Measurements from ENCODE around the gene SLC10A3. TPM values are rescaled to one million over a fixed set of nuclear protein-coding genes. Genes with fewer than 3 reads are reported as not detected.
A peak's percentile ranks its signal among the peaks of the same experiment; 100 is the strongest.

The SLC10A3 gene
- total and polyA plus RNA-seq, 2 of the 8 experiments (the other 6 are each of a cell fraction or from before 2014, with no cell fraction given) = 6.8 to 9.5 TPM

DNA sequence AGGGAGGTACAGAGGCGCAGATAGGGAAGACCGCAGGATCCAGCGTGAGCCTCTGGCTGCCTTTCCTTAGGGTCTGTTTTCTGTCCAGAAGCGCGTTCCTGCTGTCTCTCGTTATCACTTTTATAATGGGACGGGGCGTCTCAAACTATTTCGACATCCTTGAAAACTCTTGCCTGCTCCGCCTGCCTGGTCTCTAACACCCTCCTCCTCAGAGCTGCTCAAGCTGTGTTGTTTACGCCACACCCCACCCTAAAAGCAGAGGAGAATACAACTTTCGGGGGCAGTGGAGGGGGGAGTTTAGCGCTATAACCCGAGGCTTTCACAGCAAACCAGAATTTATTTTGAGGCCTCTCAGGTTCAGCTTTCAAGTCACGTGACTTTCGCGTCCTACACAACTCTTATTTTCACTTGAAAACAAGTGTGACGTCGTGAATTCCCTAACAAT, 26.2 kb upstream of the SLC10A3 start (continued):
- TF ChIP-seq, protein P1, sequence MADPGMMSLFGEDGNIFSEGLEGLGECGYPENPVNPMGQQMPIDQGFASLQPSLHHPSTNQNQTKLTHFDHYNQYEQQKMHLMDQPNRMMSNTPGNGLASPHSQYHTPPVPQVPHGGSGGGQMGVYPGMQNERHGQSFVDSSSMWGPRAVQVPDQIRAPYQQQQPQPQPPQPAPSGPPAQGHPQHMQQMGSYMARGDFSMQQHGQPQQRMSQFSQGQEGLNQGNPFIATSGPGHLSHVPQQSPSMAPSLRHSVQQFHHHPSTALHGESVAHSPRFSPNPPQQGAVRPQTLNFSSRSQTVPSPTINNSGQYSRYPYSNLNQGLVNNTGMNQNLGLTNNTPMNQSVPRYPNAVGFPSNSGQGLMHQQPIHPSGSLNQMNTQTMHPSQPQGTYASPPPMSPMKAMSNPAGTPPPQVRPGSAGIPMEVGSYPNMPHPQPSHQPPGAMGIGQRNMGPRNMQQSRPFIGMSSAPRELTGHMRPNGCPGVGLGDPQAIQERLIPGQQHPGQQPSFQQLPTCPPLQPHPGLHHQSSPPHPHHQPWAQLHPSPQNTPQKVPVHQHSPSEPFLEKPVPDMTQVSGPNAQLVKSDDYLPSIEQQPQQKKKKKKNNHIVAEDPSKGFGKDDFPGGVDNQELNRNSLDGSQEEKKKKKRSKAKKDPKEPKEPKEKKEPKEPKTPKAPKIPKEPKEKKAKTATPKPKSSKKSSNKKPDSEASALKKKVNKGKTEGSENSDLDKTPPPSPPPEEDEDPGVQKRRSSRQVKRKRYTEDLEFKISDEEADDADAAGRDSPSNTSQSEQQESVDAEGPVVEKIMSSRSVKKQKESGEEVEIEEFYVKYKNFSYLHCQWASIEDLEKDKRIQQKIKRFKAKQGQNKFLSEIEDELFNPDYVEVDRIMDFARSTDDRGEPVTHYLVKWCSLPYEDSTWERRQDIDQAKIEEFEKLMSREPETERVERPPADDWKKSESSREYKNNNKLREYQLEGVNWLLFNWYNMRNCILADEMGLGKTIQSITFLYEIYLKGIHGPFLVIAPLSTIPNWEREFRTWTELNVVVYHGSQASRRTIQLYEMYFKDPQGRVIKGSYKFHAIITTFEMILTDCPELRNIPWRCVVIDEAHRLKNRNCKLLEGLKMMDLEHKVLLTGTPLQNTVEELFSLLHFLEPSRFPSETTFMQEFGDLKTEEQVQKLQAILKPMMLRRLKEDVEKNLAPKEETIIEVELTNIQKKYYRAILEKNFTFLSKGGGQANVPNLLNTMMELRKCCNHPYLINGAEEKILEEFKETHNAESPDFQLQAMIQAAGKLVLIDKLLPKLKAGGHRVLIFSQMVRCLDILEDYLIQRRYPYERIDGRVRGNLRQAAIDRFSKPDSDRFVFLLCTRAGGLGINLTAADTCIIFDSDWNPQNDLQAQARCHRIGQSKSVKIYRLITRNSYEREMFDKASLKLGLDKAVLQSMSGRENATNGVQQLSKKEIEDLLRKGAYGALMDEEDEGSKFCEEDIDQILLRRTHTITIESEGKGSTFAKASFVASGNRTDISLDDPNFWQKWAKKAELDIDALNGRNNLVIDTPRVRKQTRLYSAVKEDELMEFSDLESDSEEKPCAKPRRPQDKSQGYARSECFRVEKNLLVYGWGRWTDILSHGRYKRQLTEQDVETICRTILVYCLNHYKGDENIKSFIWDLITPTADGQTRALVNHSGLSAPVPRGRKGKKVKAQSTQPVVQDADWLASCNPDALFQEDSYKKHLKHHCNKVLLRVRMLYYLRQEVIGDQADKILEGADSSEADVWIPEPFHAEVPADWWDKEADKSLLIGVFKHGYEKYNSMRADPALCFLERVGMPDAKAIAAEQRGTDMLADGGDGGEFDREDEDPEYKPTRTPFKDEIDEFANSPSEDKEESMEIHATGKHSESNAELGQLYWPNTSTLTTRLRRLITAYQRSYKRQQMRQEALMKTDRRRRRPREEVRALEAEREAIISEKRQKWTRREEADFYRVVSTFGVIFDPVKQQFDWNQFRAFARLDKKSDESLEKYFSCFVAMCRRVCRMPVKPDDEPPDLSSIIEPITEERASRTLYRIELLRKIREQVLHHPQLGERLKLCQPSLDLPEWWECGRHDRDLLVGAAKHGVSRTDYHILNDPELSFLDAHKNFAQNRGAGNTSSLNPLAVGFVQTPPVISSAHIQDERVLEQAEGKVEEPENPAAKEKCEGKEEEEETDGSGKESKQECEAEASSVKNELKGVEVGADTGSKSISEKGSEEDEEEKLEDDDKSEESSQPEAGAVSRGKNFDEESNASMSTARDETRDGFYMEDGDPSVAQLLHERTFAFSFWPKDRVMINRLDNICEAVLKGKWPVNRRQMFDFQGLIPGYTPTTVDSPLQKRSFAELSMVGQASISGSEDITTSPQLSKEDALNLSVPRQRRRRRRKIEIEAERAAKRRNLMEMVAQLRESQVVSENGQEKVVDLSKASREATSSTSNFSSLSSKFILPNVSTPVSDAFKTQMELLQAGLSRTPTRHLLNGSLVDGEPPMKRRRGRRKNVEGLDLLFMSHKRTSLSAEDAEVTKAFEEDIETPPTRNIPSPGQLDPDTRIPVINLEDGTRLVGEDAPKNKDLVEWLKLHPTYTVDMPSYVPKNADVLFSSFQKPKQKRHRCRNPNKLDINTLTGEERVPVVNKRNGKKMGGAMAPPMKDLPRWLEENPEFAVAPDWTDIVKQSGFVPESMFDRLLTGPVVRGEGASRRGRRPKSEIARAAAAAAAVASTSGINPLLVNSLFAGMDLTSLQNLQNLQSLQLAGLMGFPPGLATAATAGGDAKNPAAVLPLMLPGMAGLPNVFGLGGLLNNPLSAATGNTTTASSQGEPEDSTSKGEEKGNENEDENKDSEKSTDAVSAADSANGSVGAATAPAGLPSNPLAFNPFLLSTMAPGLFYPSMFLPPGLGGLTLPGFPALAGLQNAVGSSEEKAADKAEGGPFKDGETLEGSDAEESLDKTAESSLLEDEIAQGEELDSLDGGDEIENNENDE (IDR thresholded peaks at IDR 0.05; ENCODE audit: insufficient replicate concordance, low read length) = no peak
- TF ChIP-seq, protein P2, sequence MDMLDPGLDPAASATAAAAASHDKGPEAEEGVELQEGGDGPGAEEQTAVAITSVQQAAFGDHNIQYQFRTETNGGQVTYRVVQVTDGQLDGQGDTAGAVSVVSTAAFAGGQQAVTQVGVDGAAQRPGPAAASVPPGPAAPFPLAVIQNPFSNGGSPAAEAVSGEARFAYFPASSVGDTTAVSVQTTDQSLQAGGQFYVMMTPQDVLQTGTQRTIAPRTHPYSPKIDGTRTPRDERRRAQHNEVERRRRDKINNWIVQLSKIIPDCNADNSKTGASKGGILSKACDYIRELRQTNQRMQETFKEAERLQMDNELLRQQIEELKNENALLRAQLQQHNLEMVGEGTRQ (IDR thresholded peaks at IDR 0.05; ENCODE audit: low read length) = peak; percentile 68
- TF ChIP-seq ASH2L (IDR thresholded peaks at IDR 0.05; ENCODE audit: low read length) = peak; percentile 8
- TF ChIP-seq POU5F1 (IDR thresholded peaks at IDR 0.05; ENCODE audit: low read depth, low read length) = no peak
- no peak for TF ChIP-seq ATF2 (IDR thresholded peaks at IDR 0.05; ENCODE audit: low read length)
- no peak for TF ChIP-seq BRCA1 (IDR thresholded peaks at IDR 0.05; ENCODE audit: low read depth, low read length)
- no peak for TF ChIP-seq TEAD4 (IDR thresholded peaks at IDR 0.05; ENCODE audit: low read depth, low read length)
- TF ChIP-seq POLR2A (IDR thresholded peaks at IDR 0.05; ENCODE audit: control extremely low read depth in 1 of 2, low read depth in 2 of 2, low read length in 2 of 2) = 0 out of 3 replicates have a peak, but pooled peaks of 1 of the 2 experiments have one; percentile 41
- TF ChIP-seq CEBPB (IDR thresholded peaks at IDR 0.05; ENCODE audit: low read depth, low read length) = 0 out of 2 replicates have a peak, but pooled peaks have one; percentile 5
- no peak for TF ChIP-seq SIRT6 (IDR thresholded peaks at IDR 0.05; ENCODE audit: low read length)

All from H1 (cell line).